ENCODE measurements around the gene IMP3. TPM values are rescaled to one million over a fixed set of nuclear protein-coding genes. Genes with fewer than 3 reads are reported as not detected.

The IMP3 gene
- polyA plus RNA-seq, 1 donor from 2014 or later = 147 TPM

- Histone ChIP-seq H3K79me2 (replicated peaks; ENCODE audit: insufficient read depth, low read length) (no peaks in the 10 kb centered on the region), H3K4me3 (ENCODE audit: low read length) (no peak overlapping the region), H3K9me3 (ENCODE audit: low read length) (no peaks in the 10 kb centered on the region), H3K27ac (ENCODE audit: low read length) (no peak overlapping the region), H2AFZ (ENCODE audit: low read depth, low read length) (no peak overlapping the region), H3F3A (ENCODE audit: insufficient read depth, low read length, poor library complexity, severe bottlenecking) (no peaks in the 10 kb centered on the region), H3K9me2 (ENCODE audit: insufficient read depth, low read length) (no peaks in the 10 kb centered on the region), H3K36me3 (ENCODE audit: insufficient read depth, low read length) (no peaks in the 10 kb centered on the region), H3K27me3 (ENCODE audit: insufficient read depth, low read depth, low read length) (no peaks in the 10 kb centered on the region), H4K20me1 (ENCODE audit: insufficient read depth) (no peaks in the 10 kb centered on the region), H3K4me2 (ENCODE audit: low read length) (no peak overlapping the region), H3K9ac (ENCODE audit: low read length) (no peak overlapping the region)
- TF ChIP-seq CTCF (IDR thresholded peaks at IDR 0.05; ENCODE audit: poor library complexity, severe bottlenecking) (no peak), REST (IDR thresholded peaks at IDR 0.05; ENCODE audit: borderline replicate concordance) (no peak), SMC3 (conservative IDR thresholded peaks at IDR 0.05; ENCODE audit: poor library complexity) (no peak), MXI1 (conservative IDR thresholded peaks at IDR 0.05; ENCODE audit: poor library complexity, severe bottlenecking) (no peak), RAD21 (conservative IDR thresholded peaks at IDR 0.05) (no peak), TAF1 (IDR thresholded peaks at IDR 0.05; ENCODE audit: low read depth) (no peak), EZH2 (IDR thresholded peaks at IDR 0.05; ENCODE audit: borderline replicate concordance, insufficient read depth, low read length, poor library complexity, severe bottlenecking) (no peak), POLR2AphosphoS5 (IDR thresholded peaks at IDR 0.05) (no peak)
These were observed 16.8 kb upstream of the IMP3 start for GRCh38 chr15:75656813-75657212.

GRCh38 chr15:75656331-75656730, 16.3 kb upstream of the IMP3 start:
- no peaks in the 10 kb centered on the region for H3K36me3 ChIP-seq (ENCODE audit: insufficient read depth, low read length)
- H3K79me2 ChIP-seq (replicated peaks; ENCODE audit: insufficient read depth, low read length) = no peaks in the 10 kb centered on the region
- no peak overlapping the region for H3K9ac ChIP-seq (ENCODE audit: low read length)
- H3K4me3 ChIP-seq (ENCODE audit: low read length) = no peak overlapping the region
- H2AFZ ChIP-seq (ENCODE audit: low read depth, low read length) = no peak overlapping the region
- H3F3A ChIP-seq (ENCODE audit: insufficient read depth, low read length, poor library complexity, severe bottlenecking) = no peaks in the 10 kb centered on the region
- no peak overlapping the region for H3K4me2 ChIP-seq (ENCODE audit: low read length)
- H3K9me3 ChIP-seq (ENCODE audit: low read length) = no peaks in the 10 kb centered on the region
- no peak overlapping the region for H3K27ac ChIP-seq (ENCODE audit: low read length)
- no peaks in the 10 kb centered on the region for H3K27me3 ChIP-seq (ENCODE audit: insufficient read depth, low read depth, low read length)
- H4K20me1 ChIP-seq (ENCODE audit: insufficient read depth) = no peaks in the 10 kb centered on the region
- TF ChIP-seq REST (IDR thresholded peaks at IDR 0.05; ENCODE audit: borderline replicate concordance) (no peak), SMC3 (conservative IDR thresholded peaks at IDR 0.05; ENCODE audit: poor library complexity) (no peak), EZH2 (IDR thresholded peaks at IDR 0.05; ENCODE audit: borderline replicate concordance, insufficient read depth, low read length, poor library complexity, severe bottlenecking) (no peak), RAD21 (conservative IDR thresholded peaks at IDR 0.05) (no peak), CTCF (IDR thresholded peaks at IDR 0.05; ENCODE audit: poor library complexity, severe bottlenecking) (no peak), MXI1 (conservative IDR thresholded peaks at IDR 0.05; ENCODE audit: poor library complexity, severe bottlenecking) (no peak), TAF1 (IDR thresholded peaks at IDR 0.05; ENCODE audit: low read depth) (no peak), EP300 (conservative IDR thresholded peaks at IDR 0.05; ENCODE audit: poor library complexity, severe bottlenecking) (no peak), POLR2AphosphoS5 (IDR thresholded peaks at IDR 0.05) (no peak)
- no peaks in the 10 kb centered on the region for H3K9me2 ChIP-seq (ENCODE audit: insufficient read depth, low read length)
